Measurements from ENCODE around the gene LMBR1.
A peak's percentile ranks its signal among the peaks of the same experiment; 100 is the strongest.

Gene LMBR1

DNA sequence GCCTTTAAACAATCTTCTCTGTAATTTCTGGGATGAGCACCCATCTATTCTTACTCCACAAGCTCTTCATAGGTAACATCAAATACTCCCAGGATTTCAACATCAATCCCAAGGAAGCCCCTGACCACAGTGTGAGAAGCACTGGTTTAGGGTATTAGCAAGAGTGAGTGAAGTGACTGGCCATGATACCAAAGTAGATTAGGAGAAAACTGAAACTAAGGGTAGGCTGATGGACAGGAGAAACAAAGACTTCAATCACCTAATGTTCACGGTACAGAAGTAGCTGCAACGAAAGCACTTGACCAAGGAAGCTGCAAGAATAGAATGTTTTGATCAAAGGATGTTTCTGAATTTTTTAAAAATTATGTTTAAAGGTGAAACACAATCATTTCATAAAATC, 49.8 kb downstream of the LMBR1 start:
- Mint-ChIP-seq H3K27me3 (no peaks in the 10 kb centered on the region), H3K4me3 (no peak overlapping the region)

DNA sequence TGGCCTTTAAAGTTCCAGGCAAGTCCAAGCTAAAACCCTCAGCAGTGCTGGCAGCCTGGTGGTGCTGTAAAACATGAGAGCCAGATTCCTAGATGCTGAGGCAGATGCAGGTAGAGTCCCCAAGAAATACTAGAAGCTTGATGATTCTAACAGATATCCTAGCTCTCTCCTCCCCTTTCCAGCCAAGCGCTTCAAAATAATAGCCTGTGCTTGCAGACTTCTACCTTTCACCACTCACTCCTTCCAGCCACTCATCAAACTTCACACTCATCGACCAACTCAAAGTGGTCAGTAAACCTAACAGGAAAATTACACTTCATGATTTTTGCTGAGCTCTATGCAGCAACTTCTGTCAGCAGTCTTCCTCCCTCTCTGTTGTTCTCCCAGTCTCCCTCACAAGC, 50.2 kb downstream of the LMBR1 start:
- peaks cover 6% of the 10 kb centered on the region for H3K9me3 Mint-ChIP-seq
- H3K27ac Mint-ChIP-seq: no peak overlapping the region
- no peak for ATAC-seq
- no peak overlapping the region for H3K4me3 Mint-ChIP-seq
- H3K27me3 Mint-ChIP-seq: no peaks in the 10 kb centered on the region
- H3K36me3 Mint-ChIP-seq: peaks cover 27% of the 10 kb centered on the region
- peaks cover 35% of the 10 kb centered on the region for H3K4me1 Mint-ChIP-seq

More for the DNA sequence above, 49.8 kb downstream of the LMBR1 start:
- no peak for ATAC-seq
- Mint-ChIP-seq H3K27ac (no peak overlapping the region), H3K9me3 (peaks cover 6% of the 10 kb centered on the region), H3K36me3 (peaks cover 30% of the 10 kb centered on the region), H3K4me1 (peaks cover 40% of the 10 kb centered on the region)

- Mint-ChIP-seq H3K9me3 (peaks cover 6% of the 10 kb centered on the region), H3K36me3 (peaks cover 25% of the 10 kb centered on the region), H3K27ac (no peak overlapping the region), H3K4me3 (no peak overlapping the region), H3K4me1 (peaks cover 31% of the 10 kb centered on the region), H3K27me3 (no peaks in the 10 kb centered on the region)
- no peak for ATAC-seq
These were observed 50.7 kb downstream of the LMBR1 start for GRCh38 chr7:156842317-156842716.

- Mint-ChIP-seq H3K4me1 (peaks cover 23% of the 10 kb centered on the region), H3K36me3 (peaks cover 25% of the 10 kb centered on the region), H3K27me3 (no peaks in the 10 kb centered on the region), H3K4me3 (no peak overlapping the region), H3K9me3 (peaks cover 6% of the 10 kb centered on the region), H3K27ac (no peak overlapping the region)
- ATAC-seq: no peak
These were observed 51.5 kb downstream of the LMBR1 start for GRCh38 chr7:156841497-156841896.

DNA sequence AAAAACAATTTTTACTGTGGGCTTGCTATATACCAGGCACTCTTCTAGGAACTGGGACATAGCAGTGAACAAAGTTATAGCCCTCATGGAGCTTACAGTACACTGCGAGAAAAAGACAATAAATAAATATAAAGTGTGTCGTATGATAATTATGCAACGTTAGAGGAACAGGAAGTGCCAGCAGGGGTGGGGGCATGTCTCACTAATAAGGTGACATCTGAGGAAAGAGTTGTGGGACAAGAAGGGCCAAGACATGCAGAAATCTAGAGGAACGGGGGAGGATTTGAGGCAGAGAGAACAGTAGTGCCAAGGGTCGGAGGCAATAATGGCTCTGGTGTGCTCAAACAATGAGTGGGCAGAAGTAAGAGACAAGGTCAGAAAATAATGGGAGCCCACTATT, 52.8 kb downstream of the LMBR1 start:
- H3K27ac Mint-ChIP-seq: no peak overlapping the region
- H3K27me3 Mint-ChIP-seq: no peaks in the 10 kb centered on the region
- no peak for ATAC-seq
- H3K9me3 Mint-ChIP-seq: peaks cover 6% of the 10 kb centered on the region
- H3K4me3 Mint-ChIP-seq: no peak overlapping the region
- peaks cover 36% of the 10 kb centered on the region for H3K36me3 Mint-ChIP-seq
- peaks cover 15% of the 10 kb centered on the region for H3K4me1 Mint-ChIP-seq

GRCh38 chr7:156836443-156836842, 56.5 kb downstream of the LMBR1 start:
- Mint-ChIP-seq H3K9me3 (peaks cover 6% of the 10 kb centered on the region), H3K36me3 (peaks cover 50% of the 10 kb centered on the region), H3K4me1 (peaks cover 33% of the 10 kb centered on the region), H3K4me3 (no peak overlapping the region), H3K27ac (no peak overlapping the region), H3K27me3 (no peaks in the 10 kb centered on the region)
- ATAC-seq: no peak

DNA sequence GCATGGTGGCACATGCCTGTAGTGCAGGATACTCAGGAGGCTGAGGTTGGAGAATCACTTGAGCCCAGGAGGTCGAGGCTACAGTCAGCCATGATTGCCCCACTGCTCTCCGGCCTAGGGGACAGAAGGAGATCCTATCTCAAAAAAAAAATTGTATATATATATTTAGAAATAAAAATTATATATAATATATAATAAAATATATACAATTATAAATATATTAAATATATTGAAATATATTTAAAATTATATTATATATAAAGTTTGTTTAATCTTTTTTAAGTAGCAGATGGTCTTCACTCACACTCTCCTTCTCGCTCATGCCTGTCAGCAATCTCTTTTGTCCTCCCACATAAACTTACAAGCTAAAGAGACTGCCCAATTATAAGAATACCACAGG, 58.5 kb downstream of the LMBR1 start:
- Mint-ChIP-seq H3K9me3 (peaks cover 6% of the 10 kb centered on the region), H3K4me1 (peaks cover 44% of the 10 kb centered on the region), H3K4me3 (no peak overlapping the region), H3K36me3 (peaks cover 49% of the 10 kb centered on the region), H3K27me3 (no peaks in the 10 kb centered on the region), H3K27ac (no peak overlapping the region)
- no peak for ATAC-seq

GRCh38 chr7:156833312-156833711, 59.7 kb downstream of the LMBR1 start:
- no peak for ATAC-seq
- Mint-ChIP-seq H3K4me1 (peaks cover 50% of the 10 kb centered on the region), H3K27me3 (no peaks in the 10 kb centered on the region), H3K27ac (peak overlapping the region; percentile 62), H3K36me3 (peaks cover 39% of the 10 kb centered on the region), H3K9me3 (peaks cover under 1% of the 10 kb centered on the region), H3K4me3 (no peak overlapping the region)

- Mint-ChIP-seq H3K27ac (peak overlapping the region; percentile 62), H3K36me3 (peaks cover 36% of the 10 kb centered on the region), H3K4me1 (peaks cover 54% of the 10 kb centered on the region), H3K4me3 (no peak overlapping the region), H3K9me3 (no peaks in the 10 kb centered on the region), H3K27me3 (no peaks in the 10 kb centered on the region)
- peak; percentile 66 for ATAC-seq
These were observed 60.6 kb downstream of the LMBR1 start for GRCh38 chr7:156832195-156832877.

DNA sequence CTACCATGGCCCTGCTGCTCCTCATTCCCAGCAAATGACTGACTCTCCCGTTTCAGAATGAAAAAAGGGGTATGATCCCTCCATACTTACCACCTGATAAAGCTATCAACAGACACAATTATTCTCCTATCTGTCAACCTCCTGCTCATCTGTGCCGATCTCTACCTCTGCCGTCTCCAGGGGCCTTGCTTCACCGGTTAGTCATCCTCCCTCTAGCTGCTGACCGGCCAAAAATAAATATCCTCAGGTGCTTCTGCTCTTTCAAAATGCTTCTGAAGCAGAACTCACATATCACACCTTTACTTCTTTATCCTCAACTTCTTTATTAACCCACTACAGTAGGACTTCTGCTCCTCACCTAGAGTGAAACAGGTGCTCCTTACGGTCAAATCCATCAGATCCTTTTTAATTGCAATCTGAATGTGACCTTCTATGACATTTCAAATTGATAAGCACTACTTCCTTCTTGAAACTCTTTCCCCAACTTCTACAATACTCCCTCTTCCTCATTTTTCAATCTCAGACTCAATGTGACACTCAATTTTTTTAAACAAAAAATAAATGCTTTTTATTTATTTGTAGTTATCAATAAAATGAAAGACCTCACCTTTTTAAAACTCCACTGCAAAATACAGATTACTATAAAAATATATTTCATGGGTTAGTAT, 63.2 kb downstream of the LMBR1 start:
- H3K36me3 Mint-ChIP-seq: peaks cover 25% of the 10 kb centered on the region
- H3K4me1 Mint-ChIP-seq: peaks cover 54% of the 10 kb centered on the region
- no peaks in the 10 kb centered on the region for H3K27me3 Mint-ChIP-seq
- ATAC-seq: peak; percentile 82
- H3K4me3 Mint-ChIP-seq: peak overlapping the region; percentile 57
- H3K27ac Mint-ChIP-seq: peak overlapping the region; percentile 79
- no peaks in the 10 kb centered on the region for H3K9me3 Mint-ChIP-seq

- peak overlapping the region; percentile 79 for H3K27ac Mint-ChIP-seq
- peaks cover 46% of the 10 kb centered on the region for H3K4me1 Mint-ChIP-seq
- ATAC-seq: no peak
- no peaks in the 10 kb centered on the region for H3K27me3 Mint-ChIP-seq
- no peak overlapping the region for H3K4me3 Mint-ChIP-seq
- peaks cover 18% of the 10 kb centered on the region for H3K36me3 Mint-ChIP-seq
- H3K9me3 Mint-ChIP-seq: no peaks in the 10 kb centered on the region
These were observed 65.3 kb downstream of the LMBR1 start for GRCh38 chr7:156827587-156828203.

DNA sequence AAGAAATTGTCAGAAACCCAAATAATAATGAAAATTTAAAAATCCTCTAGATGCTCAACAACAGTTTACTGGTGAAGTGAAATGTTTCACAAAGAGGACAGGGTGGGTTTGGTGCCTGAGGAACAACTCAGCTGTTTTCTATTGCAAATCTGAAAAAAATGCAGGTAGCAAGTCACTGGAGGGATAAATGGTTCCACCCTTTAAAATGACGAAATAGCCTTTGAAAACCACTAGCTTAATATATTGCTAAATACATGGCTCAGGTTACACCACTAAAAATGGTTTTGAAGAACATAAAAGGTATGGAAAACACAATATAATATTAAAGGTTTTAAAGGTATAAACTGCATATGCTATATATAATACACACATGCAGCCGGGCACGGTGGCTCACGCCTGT, 69.5 kb downstream of the LMBR1 start:
- Mint-ChIP-seq H3K4me1 (peaks cover 7% of the 10 kb centered on the region), H3K27ac (no peak overlapping the region), H3K27me3 (no peaks in the 10 kb centered on the region), H3K9me3 (no peaks in the 10 kb centered on the region), H3K4me3 (no peak overlapping the region), H3K36me3 (peaks cover 9% of the 10 kb centered on the region)
- no peak for ATAC-seq

DNA sequence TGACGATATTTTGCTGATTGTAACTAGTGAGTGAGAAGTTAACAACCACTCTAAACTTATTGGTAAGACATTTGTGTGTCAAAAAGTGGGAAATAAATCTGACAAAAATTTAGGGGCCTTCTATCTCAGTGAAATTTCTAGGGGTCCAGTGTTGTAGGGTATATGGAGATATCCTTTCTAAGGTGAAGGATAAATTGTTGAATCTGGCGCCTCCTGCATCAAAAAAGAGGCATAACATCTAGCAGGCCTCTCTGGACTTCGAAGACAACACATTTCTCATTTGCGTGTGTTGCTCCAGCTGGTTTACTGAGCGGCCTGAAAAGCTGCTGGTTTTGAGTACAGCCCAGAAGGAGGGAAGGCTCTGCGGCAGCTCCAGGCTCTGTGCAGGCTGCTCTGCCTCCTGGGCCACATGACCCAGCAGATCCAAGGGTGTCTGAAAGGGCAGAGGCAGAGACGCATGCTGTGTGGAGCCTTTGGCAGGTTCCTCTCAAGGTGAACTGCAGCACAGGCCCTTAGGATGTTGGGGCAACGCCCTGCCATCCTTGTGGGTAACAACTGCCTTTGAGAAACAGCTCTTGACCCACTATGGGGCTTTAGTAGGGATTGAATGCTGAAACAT, 72.4 kb downstream of the LMBR1 start:
- H3K9me3 Mint-ChIP-seq: no peaks in the 10 kb centered on the region
- peaks cover 9% of the 10 kb centered on the region for H3K36me3 Mint-ChIP-seq
- H3K4me3 Mint-ChIP-seq: no peak overlapping the region
- ATAC-seq: no peak
- no peaks in the 10 kb centered on the region for H3K27me3 Mint-ChIP-seq
- no peaks in the 10 kb centered on the region for H3K4me1 Mint-ChIP-seq
- H3K27ac Mint-ChIP-seq: no peak overlapping the region

- no peak for ATAC-seq
- Mint-ChIP-seq H3K4me3 (no peak overlapping the region), H3K27ac (no peak overlapping the region), H3K36me3 (peaks cover 9% of the 10 kb centered on the region), H3K4me1 (no peaks in the 10 kb centered on the region), H3K9me3 (no peaks in the 10 kb centered on the region), H3K27me3 (no peaks in the 10 kb centered on the region)
These were observed 73.2 kb downstream of the LMBR1 start for GRCh38 chr7:156819733-156820295.

- no peak for ATAC-seq
- Mint-ChIP-seq H3K4me3 (no peak overlapping the region), H3K27ac (no peak overlapping the region), H3K36me3 (peaks cover 15% of the 10 kb centered on the region), H3K27me3 (no peaks in the 10 kb centered on the region), H3K9me3 (no peaks in the 10 kb centered on the region), H3K4me1 (no peaks in the 10 kb centered on the region)
These were observed 74.8 kb downstream of the LMBR1 start for GRCh38 chr7:156818133-156818532.

Data from stimulated activated memory B cell treated with anti-CD40 and anti-IgM and Interleukin-4, amounts not matched to agents 10 μg/mL and 1 μg/mL and 100 μg/mL, for 72 hours (primary cell).